Embryonic facial prominence (tissue), 1 donor: ENCODE results near the gene PRKAR1B.
"Not testable (repeated sequence)": the region's sequence is repeated elsewhere in the genome, so short reads cannot be mapped to it uniquely, and the experiment has no call there.

Experiments used
- DNase-seq: peaks from one replicate; pipeline ENCODE4 v3.0.0-alpha.2; 2016; ENCODE audit errors: extremely low spot score

Gene PRKAR1B

DNA sequence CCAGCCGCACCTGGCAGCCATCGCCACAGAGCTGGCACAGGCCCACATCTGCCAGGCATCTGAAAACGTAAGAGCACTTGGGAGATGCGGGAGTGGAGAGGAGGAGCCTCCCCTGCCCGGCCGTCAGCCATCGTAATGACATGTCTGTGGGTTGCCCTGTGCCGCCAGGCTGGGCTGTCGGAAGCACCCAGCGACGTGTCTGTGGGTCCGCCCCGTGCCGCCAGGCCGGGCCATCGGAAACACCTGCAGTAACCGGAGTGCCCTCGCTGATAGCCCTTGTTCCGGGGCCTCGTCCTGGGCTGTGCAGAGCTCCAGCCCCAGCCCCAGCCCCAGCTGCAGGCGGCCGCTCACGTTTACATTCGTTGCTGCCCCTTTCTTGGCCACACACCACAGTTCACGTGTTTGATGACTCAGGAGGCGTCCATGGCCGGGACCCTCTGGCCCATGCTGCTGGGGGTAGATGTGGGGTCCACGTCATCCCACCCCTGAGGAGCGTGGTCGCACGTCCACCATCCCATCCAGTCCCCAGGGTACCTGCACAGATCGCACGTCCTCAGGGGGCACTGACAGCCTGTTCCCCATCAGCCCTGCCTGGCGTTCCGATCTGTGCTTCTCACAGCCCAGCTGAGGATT lies 30.0 kb upstream of the PRKAR1B start:
- no peak for DNase-seq

DNA sequence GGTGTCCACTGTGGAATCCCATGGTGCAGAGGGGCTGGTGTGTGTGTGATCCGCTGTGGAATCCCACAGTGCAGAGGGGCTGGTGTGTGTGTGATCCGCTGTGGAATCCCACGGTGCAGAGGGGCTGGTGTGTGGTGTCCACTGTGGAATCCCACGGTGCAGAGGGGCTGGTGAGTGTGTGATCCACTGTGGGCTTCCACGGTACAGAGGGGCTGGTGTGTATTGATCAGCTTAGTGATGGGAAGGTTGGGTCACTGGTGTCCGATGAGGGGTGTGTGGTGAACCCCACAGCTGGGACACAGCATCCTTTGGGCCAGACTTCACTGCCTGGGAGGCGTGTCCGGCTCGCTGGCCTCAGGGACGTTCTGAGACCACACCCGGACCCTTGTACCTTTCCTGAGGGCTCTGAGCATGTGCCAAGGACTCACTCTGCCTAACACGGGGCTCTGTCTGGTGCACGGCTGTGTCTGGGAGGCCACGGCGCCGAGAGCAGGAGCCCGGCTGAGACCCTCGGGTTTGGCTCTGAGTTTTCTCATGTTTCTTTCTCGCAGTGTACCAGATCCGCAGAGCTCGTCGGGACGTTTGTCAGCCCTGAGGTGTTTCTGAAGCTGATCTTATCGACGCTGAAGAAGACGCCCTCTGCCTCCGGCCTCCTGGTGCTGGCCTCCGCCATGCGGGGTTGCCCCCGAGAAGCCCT lies 29.3 kb upstream of the PRKAR1B start:
- DNase-seq, result no peak

DNA sequence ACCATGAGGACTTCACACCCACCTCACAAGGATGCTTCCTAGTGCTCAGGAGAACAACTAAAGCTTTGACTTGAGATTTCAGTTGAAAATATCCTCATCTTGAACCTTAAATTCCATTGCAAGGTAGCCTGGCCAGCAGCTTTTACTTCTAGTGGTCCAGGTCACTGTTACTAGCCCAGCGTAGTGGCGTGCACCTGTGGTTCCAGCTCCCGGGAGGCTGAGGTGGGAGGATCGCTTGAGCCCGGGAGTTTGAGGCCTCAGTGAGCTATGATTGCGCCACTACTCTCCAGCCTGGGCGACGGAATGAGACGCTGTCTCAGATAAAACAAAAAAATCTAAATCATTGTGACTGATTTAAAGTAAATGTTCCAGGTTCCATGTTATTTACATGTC lies 28.3 kb upstream of the PRKAR1B start:
- no peak for DNase-seq

DNA sequence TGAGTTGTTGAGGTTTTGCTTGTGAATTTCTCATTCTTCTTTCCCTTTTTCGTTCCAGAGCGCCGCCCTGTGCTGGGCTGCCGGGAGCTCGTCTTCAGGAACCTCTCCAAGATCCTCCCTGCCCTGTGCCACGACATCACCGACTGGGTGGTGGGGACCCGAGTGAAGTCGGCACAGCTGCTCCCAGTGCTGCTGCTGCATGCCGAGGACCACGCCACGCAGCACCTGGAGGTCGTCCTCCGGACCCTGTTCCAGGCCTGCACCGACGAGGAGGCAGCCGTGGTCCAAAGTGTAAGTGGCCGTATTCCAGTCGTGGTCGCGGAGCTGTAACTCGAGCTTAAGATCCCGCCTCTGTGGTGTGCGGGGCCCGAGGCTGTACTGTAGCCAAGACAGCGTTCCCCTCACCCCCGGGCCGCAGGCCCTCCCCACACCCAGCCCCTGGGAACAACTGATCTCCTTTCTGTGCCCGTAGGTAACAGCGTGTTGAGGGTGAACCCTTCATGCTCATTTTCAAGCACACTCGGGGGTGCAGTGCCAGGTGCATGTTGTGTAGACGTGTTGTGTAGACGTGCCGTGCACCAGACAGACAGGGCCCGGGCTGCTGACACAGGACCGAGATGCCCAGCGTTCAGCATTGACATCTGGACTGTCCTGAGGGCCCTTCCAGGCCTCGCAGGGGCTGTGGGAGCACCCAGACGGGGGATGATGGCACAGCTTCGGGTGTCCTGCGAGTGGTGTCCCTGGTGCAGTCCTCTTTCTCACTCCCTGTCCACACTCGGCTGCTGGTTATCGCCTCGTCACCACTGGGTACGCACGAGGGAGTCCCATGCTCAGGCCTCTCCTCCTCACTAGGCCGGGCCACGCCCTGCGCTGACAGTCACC lies 27.7 kb upstream of the PRKAR1B start:
- DNase-seq, result no peak

DNA sequence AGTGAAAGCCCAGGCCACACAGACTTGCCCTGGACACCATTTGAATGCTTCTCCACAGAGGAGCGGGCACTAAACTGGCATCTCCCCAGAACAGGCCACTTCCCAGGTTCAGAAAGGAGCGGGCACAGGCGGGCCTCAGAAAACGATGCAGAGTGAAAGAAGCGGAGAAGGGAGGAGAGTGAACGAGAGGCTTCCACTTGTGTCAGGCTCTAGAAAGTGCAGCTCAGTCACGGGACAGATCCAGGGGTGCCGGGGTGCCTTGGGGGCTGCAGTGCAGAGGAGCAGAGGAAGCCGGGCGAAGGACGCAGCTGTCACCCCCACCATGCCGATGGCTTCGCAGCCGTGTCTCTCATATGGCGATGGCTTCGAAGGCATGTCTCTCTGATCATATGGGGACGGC lies 26.1 kb upstream of the PRKAR1B start:
- no peak for DNase-seq

DNA sequence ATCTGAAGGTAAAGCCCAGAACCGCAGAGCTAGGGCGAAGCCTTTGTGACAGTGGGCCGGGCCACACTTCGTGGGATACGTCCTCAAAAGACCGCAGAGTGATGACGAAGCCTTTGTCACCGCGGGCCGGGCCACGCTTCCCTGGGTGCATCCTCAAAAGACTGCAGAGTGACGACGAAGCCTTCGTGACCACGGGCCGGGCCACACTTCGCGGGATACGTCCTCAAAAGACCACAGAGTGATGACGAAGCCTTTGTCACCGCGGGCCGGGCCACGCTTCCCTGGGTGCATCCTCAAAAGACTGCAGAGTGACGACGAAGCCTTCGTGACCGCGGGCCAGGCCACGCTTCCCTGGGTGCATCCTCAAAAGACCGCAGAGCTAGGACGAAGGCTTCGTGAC lies 25.2 kb upstream of the PRKAR1B start:
- not testable (repeated sequence) for DNase-seq

DNA sequence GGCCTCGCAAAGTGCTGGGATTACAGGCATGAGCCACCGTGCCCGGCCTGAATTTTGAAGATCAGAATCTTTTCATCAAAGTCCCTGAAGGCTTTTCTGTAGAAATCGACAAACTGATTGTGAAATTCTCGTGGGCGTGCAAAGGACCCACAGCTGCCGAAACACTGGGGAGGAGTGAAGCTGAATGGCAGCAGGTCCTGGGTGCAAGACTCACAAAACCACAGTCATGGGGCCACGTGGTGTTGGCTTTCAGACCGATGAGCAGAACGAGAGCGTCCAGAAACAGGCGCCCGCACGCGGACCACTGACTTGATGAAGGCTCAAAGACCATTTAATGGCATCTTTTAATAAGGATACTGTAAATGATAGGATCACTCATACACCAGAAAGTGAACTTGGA lies 24.7 kb upstream of the PRKAR1B start:
- DNase-seq, result no peak

DNA sequence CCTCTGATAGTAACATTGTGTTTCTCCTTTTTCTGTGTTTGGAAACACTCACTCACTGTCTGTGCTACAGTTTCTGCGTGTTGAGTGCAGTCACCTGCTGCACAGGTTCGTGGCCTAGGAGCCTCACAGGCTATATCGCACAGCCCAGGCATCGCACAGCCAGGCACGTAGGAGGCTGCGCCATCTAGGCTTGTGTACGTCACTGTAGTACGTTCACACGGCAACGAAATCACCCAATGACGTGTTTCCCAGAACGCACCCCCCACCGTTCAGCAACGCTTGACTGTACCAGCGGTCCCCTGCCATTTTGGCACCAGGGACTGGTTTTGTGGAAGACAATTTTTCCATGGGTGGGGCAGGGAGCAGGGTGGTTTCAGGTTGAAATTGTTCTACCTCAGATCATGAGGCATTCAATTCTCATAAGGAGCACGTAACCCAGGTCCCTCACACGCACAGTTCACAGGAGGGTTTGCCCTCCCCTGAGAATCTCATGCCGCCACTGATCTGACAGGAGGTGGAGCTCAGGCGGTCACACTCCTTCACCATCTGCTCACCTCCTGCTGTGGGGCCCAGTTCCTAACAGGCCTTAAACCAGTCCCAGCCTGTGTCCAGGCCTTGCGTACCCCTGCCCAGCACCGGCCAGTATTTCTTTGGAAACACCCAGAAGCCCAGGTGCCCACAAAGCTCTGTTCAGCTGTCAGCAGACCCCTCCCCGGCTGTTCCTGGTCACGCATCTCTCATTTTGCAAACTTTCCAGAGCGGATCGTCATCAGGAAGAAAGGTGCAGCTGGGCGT lies 23.2 kb upstream of the PRKAR1B start:
- no peak for DNase-seq

DNA sequence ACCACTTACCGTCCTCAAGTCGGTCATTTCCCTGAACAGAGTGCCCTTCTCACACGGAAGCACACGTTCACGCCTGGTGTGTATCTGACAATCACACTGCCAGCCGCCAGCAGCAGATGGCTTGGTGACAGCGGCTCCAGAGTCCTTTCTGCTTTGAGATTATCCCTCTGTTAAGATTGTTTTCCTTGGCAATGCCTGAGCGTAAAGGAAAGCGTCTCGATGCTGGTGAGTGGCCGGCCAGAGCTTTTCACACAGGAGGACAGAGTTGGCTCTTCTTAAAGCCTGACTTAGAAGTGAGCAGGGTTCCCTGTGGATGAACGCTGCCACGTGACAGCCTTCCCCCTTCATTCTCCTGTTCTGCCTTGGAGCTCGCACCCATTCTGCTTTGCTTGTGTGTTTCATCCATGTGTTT lies 22.1 kb upstream of the PRKAR1B start:
- DNase-seq, result no peak

DNA sequence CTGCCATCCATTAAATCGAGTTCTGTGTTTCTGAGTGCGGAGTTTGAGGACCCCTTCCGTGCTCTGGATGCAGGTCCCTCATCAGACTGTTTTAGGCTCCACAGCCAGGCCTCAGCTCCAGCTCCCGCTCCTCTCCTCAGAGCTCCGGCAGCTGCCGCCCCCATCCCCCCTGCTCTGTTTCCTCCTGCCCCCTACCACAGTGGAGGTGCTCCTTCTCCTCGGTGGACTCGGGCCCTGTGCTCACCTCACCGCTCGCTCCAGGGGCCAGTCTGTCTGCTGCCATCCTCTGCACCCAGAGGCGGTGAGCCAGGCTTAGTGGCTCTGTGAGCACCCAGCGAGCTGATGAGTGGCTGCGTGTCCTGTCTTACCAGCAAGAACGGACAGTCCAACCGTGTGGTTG lies 21.4 kb upstream of the PRKAR1B start:
- no peak for DNase-seq

DNA sequence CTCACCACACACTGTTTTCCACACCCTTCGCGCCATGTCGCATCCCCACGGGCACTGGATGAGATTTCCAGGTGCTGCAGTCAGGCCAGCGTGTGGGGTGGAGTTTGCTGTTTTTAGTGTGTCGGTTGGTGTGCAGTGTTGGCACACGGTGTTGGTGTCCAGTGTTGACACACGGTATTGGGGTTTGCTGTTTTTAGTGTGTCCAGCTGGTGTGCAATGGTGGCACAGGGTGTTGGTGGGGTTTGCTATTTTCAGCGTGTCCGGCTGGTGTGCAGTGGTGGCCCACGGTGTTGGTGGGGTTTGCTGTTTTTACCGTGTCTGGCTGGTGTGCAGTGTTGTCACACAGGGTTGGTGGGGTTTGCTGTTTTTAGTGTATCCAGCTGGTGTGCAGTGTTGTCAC lies 20.1 kb upstream of the PRKAR1B start:
- DNase-seq, result no peak

DNA sequence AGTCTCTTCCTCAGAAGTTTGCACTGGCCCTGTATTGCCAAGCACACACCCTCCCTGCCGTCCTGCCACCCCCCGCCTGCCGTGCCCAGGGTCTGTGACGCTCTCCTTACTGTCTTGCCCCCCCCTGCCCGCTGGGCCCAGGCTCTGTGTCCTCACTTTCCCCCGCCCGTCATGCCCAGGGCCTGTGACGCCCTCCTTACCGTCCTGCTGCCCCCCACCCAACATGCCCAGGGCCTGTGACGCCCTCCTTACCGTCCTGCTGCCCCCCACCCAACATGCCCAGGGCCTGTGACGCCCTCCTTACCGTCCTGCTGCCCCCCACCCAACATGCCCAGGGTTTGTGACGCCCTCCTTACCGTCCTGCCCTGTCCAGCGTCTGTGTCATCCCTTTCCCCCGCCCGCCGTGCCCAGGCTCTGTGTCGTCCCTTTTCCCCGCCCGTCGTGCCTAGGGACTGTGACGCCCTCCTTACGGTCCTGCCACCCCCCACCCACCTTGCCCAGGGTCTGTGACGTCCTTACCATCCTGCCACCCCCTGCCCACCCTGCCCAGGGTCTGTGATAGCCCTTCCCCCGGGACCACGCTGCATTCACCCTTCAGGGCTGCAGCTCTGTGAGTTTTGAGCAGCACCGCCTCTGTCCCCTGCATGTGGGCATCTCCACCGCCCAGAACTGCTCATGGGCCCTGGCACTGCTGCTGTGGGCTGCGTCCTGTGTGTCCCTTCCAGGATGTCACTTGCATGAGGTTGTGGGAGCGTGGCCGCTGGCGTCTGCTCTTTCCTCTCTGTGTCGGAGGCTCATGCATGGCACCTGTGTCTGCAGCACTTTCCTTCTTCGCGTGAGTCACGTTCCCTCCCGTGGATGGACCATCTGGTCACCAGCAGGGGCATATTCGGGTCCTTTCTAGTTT lies 19.3 kb upstream of the PRKAR1B start:
- no peak for DNase-seq

DNA sequence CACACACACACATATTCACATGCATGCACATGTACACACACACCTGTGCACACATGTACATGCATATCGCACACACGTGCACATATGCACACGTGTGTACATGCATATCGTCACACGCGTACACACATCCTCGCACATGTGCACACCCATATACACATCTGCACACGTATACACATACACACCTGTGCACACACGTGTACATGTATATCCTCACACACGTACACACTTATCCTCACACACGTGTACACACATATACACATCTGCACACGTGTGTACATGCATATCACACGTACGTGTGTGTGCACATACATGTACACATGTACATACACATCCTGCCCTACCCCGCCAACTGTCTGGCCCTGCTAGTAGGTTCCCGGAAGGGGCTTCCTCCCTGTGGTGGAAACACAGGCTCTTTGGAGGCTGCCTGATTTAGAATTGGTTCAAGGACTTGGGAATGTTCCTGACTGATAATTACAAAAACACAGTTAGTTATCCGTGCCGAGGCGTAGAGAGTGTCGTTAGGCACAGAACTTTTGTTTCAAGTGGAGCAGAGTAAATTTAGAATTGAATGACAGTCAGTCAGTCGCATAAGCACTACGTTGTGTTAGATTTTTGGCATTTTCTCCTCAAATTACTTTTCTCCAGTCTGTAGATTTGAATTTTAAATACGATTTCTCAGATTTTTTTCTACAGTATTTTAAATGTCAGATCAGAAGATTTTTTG lies 18.5 kb upstream of the PRKAR1B start:
- no peak for DNase-seq

DNA sequence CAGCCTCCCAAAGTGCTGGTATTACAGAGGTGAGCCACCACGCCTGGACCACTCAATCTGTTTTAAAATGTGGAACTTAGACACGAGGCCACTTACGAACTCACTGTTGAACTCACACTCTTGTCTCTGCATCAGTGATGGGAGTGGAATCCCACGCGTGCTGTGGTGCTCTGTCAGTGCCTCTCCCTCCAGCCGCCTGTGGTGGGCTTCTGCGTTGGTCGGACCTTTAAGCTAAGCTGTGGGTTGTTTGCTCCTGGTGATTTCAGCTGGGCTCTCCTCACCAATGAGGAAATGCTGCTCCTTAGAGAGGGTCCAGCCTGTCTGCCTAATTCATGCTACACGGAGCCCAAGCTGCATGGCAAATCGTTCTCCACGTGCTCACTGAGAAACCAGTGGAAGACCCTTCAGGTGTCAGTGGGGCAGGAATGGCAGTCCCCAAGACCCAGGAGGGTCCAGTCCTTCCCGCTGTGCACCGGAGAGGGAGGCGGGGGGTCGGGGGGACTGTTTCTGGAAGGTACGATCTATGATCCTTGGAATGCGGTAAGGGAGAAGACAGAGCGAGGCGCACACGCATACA lies 17.9 kb upstream of the PRKAR1B start:
- no peak for DNase-seq

DNA sequence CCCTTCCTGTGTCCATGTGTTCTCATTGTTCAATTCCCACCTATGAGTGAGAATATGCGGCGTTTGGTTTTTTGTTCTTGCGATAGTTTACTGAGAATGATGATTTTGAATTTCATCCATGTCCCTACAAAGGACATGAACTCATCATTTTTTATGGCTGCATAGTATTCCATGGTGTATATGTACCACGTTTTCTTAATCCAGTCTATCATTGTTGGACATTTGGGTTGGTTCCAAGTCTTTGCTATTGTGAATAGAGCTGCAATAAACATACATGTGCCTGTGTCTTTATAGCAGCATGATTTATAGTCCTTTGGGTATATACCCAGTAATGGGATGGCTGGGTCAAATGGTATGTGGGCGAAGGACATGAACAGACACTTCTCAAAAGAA lies 17.0 kb upstream of the PRKAR1B start:
- DNase-seq, result not testable (repeated sequence)

DNA sequence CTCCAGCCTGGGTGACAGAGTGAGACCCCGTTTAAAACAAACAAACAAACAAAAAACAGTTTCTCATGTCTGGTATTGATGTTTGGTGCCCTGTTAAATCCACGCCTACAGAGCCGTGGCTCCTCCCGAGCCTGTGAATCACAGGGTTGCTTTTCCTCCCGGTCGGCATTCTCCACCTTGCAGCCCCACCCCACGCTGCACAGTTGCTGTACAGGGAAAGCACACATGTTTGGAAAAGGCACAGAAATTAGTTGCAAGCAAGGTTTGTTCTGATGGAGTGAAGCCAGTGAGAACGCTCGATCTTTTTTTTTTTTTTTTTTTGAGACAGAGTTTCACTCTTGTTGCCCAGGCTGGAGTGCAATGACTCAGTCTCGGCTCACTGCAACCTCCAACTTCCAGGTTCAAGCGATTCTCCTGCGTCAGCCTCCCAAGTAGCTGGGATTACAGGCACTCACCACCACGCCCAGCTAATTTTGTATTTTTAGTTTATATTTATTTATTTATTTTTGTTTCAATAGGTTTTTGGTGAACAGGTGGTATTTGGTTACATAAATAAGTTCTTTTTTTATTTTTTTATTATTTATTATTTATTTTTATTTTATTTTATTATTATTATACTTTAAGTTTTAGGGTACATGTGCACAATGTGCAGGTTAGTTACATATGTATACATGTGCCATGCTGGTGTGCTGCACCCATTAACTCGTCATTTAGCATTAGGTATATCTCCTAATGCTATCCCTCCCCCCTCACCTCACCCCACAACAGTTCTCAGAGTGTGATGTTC lies 16.5 kb upstream of the PRKAR1B start:
- not testable (repeated sequence) for DNase-seq

DNA sequence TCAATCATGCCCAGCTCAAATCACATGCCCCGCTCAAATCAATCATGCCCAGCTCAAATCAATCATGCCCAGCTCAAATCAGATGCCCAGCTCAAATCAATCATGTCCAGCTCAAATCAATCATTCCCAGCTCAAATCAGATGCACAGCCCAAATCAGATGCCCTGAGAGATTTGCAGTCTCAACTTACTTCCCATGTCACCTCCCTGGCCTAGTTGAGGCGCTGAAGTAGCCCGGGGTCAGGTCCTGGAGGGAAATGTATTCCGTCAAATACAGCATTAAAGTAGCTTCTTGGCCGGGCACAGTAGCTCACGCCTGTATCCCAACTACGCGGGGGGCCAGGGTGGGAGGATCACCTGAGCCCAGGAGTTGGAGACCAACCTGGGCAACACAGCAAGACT lies 15.7 kb upstream of the PRKAR1B start:
- DNase-seq, result no peak

DNA sequence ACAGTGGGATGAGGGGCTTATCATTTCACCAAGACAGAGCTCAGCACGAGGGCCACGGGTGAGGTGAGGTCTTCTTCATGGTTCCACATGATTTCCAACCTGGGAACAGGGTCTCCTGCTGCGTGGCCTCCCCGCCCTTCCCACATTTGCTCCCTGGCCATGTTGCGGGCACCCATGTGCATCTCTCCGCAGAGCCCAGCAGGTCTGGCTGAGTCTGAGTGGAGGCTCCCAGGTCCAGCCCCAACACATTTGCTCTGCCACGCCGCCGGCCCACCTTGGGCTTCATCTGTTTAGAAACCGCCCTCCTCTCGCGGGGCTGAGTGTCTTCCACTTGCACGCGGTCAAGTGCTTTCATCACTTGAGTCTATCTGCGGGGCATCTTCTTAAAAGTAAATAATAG lies 14.8 kb upstream of the PRKAR1B start:
- no peak for DNase-seq

DNA sequence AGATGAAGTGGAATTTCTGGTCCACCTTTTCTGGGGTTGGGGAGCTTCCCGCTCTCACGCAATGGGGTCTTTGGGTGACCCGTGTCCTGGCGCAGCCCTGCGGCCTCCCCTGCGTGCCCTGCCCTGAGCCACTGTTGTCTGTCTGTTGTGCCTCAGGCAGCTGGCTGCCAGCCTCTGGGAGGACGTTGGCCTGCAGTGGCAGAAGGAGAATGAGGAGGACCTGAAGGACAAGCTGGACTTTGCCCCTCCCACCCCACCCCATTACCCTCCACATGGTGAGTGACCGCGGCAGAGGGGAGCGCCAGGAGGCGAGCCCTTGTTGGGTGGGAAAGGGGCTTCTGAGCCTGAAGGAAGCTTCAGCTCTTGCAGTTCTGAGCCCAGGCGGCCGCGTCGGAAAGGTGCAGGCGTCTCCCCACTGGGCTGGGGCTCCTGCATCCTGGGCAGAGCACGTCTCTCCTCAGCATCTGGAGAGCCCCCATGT lies 14.2 kb upstream of the PRKAR1B start:
- no peak for DNase-seq
